ENCODE results near the gene TANGO6.
"Not testable (repeated sequence)": the region's sequence is repeated elsewhere in the genome, so short reads cannot be mapped to it uniquely, and the experiment has no call there.

Gene TANGO6

GRCh38 chr16:69114346-69114975, 271.1 kb downstream of the TANGO6 start:
- FAIRE-seq (no peak), DNase-seq (ENCODE audit: low spot score) (no peak)

DNA sequence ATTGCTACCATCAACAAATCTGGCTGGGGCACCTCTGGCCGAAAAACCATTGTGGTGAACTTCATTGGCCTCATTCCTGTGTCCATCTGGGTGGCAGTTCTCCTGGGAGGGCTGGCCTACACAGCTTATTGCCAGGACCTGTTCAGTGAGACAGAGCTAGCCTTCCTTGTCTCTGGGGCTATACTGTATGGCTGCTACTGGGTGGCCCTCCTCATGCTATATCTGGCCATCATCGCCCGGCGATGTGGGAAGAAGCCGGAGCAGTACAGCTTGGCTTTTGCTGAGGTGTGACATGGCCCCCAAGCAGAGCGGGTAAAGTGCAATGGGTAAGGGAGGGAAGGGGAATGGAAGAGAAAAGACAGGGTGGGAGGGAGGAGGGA, 271.6 kb downstream of the TANGO6 start:
- FAIRE-seq: no peak
- no peak for DNase-seq (ENCODE audit: low spot score)

DNA sequence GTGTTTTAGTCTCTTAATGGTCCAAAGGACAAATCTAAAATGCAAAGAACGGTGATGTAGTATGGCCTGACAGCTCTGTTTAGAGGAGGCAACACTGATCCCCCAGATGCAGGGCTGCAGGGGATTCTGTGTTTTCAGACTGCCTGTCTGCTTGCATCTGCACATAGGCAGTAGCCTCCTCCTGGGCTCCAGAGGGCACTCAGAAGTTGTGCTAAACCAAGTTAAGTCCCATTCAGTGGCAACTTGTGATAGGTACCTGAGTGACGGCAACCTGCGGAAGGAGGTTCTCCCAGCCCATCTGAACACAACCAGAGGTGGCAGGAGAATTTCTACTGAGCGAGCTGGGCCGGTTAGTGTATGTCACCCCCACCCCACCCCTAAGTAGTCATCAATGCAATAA, 272.0 kb downstream of the TANGO6 start:
- no peak for FAIRE-seq
- DNase-seq (ENCODE audit: low spot score): no peak

DNA sequence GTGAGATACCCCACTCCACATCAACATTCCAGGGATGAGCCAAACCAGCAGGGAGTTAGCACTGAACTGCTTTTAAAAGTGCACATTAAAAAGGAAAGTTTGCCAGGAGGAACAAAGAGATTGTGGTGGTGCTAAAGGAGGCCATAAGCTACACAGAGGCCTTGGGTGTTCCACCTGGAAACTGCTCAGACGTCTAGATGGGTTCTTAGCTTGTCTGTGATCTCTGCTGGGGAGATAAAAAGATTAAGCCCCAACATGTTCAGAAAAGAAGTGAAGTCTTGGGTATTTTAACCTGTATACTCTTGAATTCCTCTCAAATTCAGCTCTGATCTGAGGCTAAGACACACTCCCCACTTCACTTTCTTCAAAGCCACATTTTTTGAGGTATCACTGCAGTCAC, 272.5 kb downstream of the TANGO6 start:
- FAIRE-seq (no peak), DNase-seq (ENCODE audit: low spot score) (no peak)

DNA sequence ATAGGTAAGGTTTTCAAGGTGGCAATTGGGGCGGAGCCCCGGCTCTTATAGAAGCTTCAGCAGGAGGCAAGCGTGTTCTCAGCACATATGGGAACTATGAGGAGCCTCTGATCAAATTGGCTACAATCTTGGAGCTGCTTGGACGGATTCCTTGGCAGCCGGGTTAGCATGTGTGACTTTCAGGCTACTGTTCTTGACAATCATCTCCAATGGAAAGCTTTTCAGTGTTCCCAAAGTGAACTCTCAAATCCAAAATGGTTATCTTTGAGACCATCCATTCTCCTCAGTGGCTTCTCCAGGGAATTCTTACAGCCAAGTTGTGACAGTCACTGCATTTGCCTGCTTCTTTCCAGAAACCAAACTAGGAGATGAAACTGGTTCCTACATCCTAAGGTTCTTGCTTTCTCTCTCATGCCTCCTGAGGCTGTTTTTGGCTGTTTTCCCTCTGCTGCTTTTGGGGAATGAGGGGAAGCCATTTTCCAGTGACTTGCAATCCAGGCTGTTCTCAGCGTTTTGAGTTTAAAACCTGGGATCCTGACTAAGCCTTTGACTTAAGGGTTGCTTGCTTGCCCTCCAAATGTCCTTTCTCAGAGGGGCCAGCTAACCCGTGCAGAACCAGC, 273.0 kb downstream of the TANGO6 start:
- FAIRE-seq: no peak

GRCh38 chr16:69116906-69117305, 273.6 kb downstream of the TANGO6 start:
- FAIRE-seq (no peak), DNase-seq (ENCODE audit: low spot score) (no peak)

More for the DNA sequence above, 273.0 kb downstream of the TANGO6 start:
- no peak for DNase-seq (ENCODE audit: low spot score)

DNA sequence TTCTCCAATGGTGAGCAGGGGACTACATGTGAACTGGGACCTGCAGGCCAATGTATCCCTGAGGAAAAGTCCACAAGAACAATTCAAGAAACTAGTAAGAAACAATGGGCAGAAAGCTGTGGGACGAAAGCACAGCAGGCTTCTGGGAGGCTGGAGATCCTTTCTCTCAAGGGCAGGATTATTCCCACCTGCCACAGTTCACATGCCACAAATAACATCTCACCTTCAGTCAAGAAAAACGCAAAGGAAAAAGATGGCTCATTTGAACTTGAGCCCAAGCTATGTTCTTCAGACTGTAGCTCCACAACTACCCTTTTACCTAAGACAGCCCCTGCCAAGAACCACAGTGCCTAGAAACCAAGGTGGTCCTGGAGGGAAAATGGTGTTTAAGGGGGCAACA, 275.1 kb downstream of the TANGO6 start:
- FAIRE-seq (no peak), DNase-seq (ENCODE audit: low spot score) (no peak)

DNA sequence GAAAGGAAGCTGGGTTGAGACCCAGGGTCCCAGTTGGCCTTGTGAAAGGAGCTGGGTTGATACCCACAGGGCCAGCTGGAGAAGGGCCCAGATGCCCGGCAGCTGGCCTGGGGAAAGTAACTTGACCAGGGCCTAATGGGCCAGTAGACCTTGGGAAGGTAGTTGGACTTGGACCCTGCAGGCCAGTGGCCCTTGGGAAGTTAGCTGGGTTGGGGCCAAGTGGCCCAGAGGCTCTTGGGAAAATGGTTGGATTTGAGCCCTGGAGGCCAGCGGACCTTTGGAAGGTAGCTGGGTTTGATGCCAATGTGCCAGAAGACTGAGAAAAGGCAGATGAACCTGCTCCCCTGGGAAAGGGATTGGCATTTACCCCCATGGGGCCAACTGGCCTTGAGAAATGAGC, 275.7 kb downstream of the TANGO6 start:
- DNase-seq (ENCODE audit: low spot score) (no peak), FAIRE-seq (no peak)

DNA sequence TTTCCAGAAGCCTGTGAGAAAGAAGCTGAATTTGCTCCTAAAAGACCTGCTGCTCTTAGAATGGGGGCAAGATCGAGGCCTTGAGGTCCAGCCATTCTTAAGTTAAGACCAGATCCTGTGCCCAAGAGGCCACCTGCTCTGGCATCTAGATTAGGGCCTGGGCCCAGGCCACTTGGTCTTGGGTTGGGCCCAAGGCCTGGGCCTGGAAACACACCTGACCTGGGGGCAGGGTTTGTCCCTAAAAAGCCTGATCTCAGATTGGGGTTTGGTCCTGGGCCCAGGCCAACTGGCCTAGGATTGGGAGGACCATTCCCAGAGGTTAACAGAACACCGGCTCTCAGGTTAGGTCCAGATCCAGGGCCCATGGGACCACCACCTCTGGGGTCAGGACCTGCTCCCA, 276.2 kb downstream of the TANGO6 start:
- DNase-seq (ENCODE audit: low spot score) (no peak), FAIRE-seq (no peak)

- DNase-seq (ENCODE audit: low spot score): no peak
- FAIRE-seq: no peak
These were observed 276.8 kb downstream of the TANGO6 start for GRCh38 chr16:69120096-69120664.

DNA sequence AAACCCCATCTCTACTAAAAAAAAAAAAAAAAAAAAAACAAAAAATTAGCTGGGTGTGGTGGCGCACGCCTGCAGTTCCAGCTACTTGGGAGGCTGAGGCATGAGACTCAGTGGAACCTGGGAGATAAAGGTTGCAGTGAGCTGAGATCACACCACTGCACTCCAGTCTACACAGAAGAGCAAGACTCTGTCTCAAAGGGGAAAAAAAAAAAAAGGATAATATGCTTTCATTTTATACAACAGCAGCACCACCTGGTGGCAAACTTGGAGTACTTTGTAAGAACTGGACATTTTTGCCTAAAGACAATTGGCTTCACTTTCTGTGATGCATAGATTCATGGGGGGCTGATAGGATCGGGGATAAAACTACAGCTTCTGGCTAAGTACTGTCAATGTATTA, 280.6 kb downstream of the TANGO6 start:
- DNase-seq (ENCODE audit: low spot score): peak; percentile 58
- FAIRE-seq: peak; percentile 47

- DNase-seq (ENCODE audit: low spot score); FAIRE-seq: not testable (repeated sequence)
These were observed 281.1 kb downstream of the TANGO6 start for GRCh38 chr16:69124406-69124805.

DNA sequence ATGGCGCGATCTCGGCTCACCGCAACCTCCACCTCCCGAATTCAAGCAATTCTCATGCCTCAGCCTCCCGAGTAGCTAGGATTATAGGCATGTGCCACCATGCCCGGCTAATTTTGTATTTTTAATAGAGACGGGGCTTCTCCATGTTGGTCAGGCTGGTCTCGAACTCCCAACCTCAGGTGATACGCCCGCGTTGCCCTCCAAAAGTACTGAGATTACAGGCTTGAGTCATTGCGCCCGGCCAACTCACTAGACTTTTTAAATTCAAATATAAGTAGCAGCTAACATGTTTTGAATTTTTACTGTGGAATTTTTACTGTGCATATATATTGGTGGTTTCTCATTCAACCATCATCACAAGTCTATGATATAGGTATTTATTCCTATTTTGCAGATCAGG, 281.6 kb downstream of the TANGO6 start:
- FAIRE-seq; DNase-seq (ENCODE audit: low spot score): not testable (repeated sequence)

DNA sequence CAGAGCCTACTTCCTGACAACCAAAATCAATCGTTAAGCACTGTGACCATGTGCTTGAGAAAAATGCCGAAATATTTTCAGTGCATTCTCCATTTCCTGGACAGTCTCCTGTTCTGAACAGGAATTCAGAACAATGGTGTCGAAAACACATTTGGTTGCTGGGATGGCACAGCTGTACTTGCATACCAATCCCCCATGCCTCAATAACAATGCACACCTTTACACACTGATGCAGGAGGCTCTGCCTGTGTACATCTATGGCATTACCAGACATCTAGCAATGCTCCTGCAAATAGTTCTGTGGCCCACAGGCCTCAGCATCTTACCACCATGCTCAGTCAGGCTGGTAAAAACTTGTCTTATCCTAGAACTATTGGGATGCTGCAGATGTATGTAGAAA, 282.9 kb downstream of the TANGO6 start:
- FAIRE-seq: no peak
- no peak for DNase-seq (ENCODE audit: low spot score)

- FAIRE-seq; DNase-seq (ENCODE audit: low spot score): not testable (repeated sequence)
These were observed 283.5 kb downstream of the TANGO6 start for GRCh38 chr16:69126801-69127200.

- FAIRE-seq: no peak
- DNase-seq (ENCODE audit: low spot score): no peak
These were observed 284.7 kb downstream of the TANGO6 start for GRCh38 chr16:69127966-69128510.

DNA sequence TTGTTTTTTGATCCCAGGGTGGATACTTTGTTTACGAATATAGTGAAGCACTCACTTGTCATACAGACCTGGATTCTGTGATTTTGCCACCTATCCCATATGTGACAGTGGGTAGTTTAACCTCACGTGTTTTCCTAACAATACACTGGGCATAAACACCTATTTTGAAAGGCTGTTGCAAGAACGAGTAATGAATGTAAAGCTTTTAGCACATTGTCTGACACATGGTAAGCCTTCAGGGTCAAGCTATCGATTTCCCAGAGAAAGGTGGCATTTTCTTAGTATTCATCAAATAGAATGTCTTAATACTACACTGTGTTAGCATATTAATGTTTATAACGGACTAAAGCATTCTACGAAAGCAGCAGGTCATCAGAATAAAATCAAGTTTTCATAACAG, 287.1 kb downstream of the TANGO6 start:
- DNase-seq (ENCODE audit: low spot score) (no peak), FAIRE-seq (no peak)

- FAIRE-seq: no peak
- DNase-seq (ENCODE audit: low spot score): no peak
These were observed 288.0 kb downstream of the TANGO6 start for GRCh38 chr16:69131167-69131838.

GRCh38 chr16:69131839-69132423, 288.6 kb downstream of the TANGO6 start:
- DNase-seq (ENCODE audit: low spot score): peak; percentile 63

GRCh38 chr16:69132424-69133252, 289.3 kb downstream of the TANGO6 start, which contains the start of the genes CHTF8 and UTP4:
CHTF8 (minus strand) TSS chr16:69132588; CDS start chr16:69121458, 11,130 bp downstream.
UTP4 (plus strand) TSS chr16:69132649; CDS start chr16:69133460, 811 bp downstream.
- DNase-seq (ENCODE audit: low spot score) (peak; percentile 57), FAIRE-seq (no peak)

More at GRCh38 chr16:69131839-69132423, 288.6 kb downstream of the TANGO6 start:
- FAIRE-seq: no peak
